CD4-positive, alpha-beta T cell (primary cell): Measurements from ENCODE around the gene GRM5. TPM values are rescaled to one million over a fixed set of nuclear protein-coding genes. Genes with fewer than 3 reads are reported as not detected.

Experiments
- ATAC-seq: fragments of 200-7000 bp; cut with Tn5 transposase; one replicate; pipeline ENCODE4 v1.10.0; 2022; ENCODE audit warnings: mild to moderate bottlenecking; ENCODE audit not compliant: poor library complexity
- CTCF ChIA-PET: fragments of 350-600 bp; sonication (Branson Sonifier 250); formaldehyde crosslinking; loops from one replicate; lab custom pipeline; 2021; ENCODE audit warnings: antibody characterized with exemption, inconsistent platforms; lab: Charles Lee
- POLR2A ChIA-PET: fragments of 350-600 bp; sonication (Branson Sonifier 250); formaldehyde crosslinking; loops from one replicate; lab custom pipeline; 2021; ENCODE audit warnings: antibody characterized with exemption, inconsistent platforms; lab: Charles Lee
- DNase-seq, 14 experiments: peaks; one replicate each; pipeline ENCODE4 v3.0.0-alpha.2; 2013 to 2020; ENCODE audit warnings: mixed read lengths in 2 of 14
- H3K27ac ChIP-seq, 2 donors: one replicate each; pipeline versions ENCODE4 v1.5.1 to v1.7.0; 2013; ENCODE audit warnings: low read length in 2 of 2, low read depth in 1 of 2, mild to moderate bottlenecking in 1 of 2
- H3K27me3 ChIP-seq, 2 experiments: 1 replicate in 1 of 2; 2 replicates in 1 of 2; pipeline versions ENCODE4 v1.6.1 to v1.7.0; 2013; ENCODE audit warnings: low read length in 2 of 2, control low read depth in 1 of 2, mild to moderate bottlenecking in 1 of 2, moderate library complexity in 1 of 2; ENCODE audit not compliant: insufficient read depth in 2 of 2, control insufficient read depth in 1 of 2
- H3K36me3 ChIP-seq: one replicate; pipeline ENCODE4 v1.6.1; 2013; ENCODE audit warnings: low read length, control low read depth; ENCODE audit not compliant: insufficient read depth
- H3K4me1 ChIP-seq: one replicate; pipeline ENCODE4 v1.6.1; 2013; ENCODE audit warnings: low read length, control low read depth; ENCODE audit not compliant: insufficient read depth
- H3K4me3 ChIP-seq: one replicate; pipeline ENCODE4 v1.5.1; 2013; ENCODE audit warnings: mild to moderate bottlenecking, low read length, moderate library complexity
- H3K9me3 ChIP-seq, 2 experiments: 1 replicate in 1 of 2; 2 replicates in 1 of 2; pipeline versions ENCODE4 v1.6.1 to v1.7.0; 2013; ENCODE audit warnings: low read length in 2 of 2, mild to moderate bottlenecking in 2 of 2, control low read depth in 1 of 2, moderate library complexity in 1 of 2; ENCODE audit not compliant: control insufficient read depth in 1 of 2, insufficient read depth in 1 of 2
- H3K27ac Mint-ChIP-seq: one replicate; pipeline ENCODE4 v1.8.0; 2020; ENCODE audit warnings: mixed read lengths
- H3K27me3 Mint-ChIP-seq: one replicate; pipeline ENCODE4 v1.8.0; 2021; ENCODE audit warnings: mixed read lengths
- H3K36me3 Mint-ChIP-seq: one replicate; pipeline ENCODE4 v1.8.0; 2021; ENCODE audit warnings: low read depth, mixed read lengths
- H3K4me1 Mint-ChIP-seq: one replicate; pipeline ENCODE4 v1.8.0; 2021; ENCODE audit warnings: low read depth, mixed read lengths
- H3K4me3 Mint-ChIP-seq: one replicate; pipeline ENCODE4 v1.8.0; 2020; ENCODE audit warnings: mild to moderate bottlenecking, mixed read lengths
- H3K9me3 Mint-ChIP-seq: one replicate; pipeline ENCODE4 v1.8.0; 2020; ENCODE audit warnings: mixed read lengths
- intact Hi-C, 2 experiments: fragments of 100-400 bp; cut with DNase I in 1 of 2; cut with micrococcal nuclease in 1 of 2; formaldehyde crosslinking; loops; one replicate each; pipeline versions ENCODE4 v1.15.1 to v1.9.0; 2023 to 2025; cut with DNase I, micrococcal nuclease
- total RNA-seq, 174 experiments: library from RNA in 2 of 174; stranded (reverse) in 2 of 174; gene quantifications; one replicate each; pipeline ENCODE4 v1.2.3 and lab custom pipeline; 2021 to 2026
- TF ChIP-seq, protein P1 (sequence below): fragments of 200-600 bp; IDR thresholded peaks from one replicate; pipeline ENCODE4 v1.8.0; 2022; ENCODE audit warnings: antibody characterized with exemption, mild to moderate bottlenecking

Gene GRM5
- total RNA-seq, 2 experiments from 2014 or later: not detected

DNA sequence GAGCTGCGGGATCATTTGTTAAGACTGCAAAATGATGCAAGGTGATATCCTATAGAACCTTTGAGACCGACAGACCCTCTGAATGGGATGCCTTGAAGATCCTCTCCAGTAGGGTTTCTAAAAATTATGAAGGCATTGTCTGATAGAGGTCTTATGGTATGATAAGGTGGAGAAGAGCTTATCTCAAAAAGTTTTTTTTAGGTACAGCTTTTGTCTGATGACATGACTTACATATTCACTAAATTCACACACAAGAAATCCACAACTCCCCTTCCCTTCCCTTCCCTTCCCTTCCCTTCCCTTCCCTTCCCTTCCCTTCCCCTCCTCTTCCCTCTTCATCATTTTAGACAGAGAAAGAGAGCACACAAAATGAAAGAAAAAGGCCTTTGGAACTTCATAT lies 609.8 kb downstream of the GRM5 start:
- H3K27me3 Mint-ChIP-seq: no peaks in the 10 kb centered on the region
- TF ChIP-seq, protein P1, sequence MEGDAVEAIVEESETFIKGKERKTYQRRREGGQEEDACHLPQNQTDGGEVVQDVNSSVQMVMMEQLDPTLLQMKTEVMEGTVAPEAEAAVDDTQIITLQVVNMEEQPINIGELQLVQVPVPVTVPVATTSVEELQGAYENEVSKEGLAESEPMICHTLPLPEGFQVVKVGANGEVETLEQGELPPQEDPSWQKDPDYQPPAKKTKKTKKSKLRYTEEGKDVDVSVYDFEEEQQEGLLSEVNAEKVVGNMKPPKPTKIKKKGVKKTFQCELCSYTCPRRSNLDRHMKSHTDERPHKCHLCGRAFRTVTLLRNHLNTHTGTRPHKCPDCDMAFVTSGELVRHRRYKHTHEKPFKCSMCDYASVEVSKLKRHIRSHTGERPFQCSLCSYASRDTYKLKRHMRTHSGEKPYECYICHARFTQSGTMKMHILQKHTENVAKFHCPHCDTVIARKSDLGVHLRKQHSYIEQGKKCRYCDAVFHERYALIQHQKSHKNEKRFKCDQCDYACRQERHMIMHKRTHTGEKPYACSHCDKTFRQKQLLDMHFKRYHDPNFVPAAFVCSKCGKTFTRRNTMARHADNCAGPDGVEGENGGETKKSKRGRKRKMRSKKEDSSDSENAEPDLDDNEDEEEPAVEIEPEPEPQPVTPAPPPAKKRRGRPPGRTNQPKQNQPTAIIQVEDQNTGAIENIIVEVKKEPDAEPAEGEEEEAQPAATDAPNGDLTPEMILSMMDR: no peak
- H3K4me3 ChIP-seq: no peak overlapping the region
- ATAC-seq (no peak), DNase-seq (no peak)
- intact Hi-C loops: no loop called here
- no peaks in the 10 kb centered on the region for H3K9me3 ChIP-seq
- H3K4me1 ChIP-seq: no peaks in the 10 kb centered on the region
- no peaks in the 10 kb centered on the region for H3K27me3 ChIP-seq
- H3K27ac Mint-ChIP-seq: no peak overlapping the region
- no peaks in the 10 kb centered on the region for H3K4me1 Mint-ChIP-seq
- H3K27ac ChIP-seq: no peak overlapping the region
- ChIA-PET POLR2A (no interaction called here), CTCF (no interaction called here)
- no peaks in the 10 kb centered on the region for H3K36me3 ChIP-seq
- no peak overlapping the region for H3K4me3 Mint-ChIP-seq
- H3K36me3 Mint-ChIP-seq: no peaks in the 10 kb centered on the region
- peaks cover 2% of the 10 kb centered on the region for H3K9me3 Mint-ChIP-seq

DNA sequence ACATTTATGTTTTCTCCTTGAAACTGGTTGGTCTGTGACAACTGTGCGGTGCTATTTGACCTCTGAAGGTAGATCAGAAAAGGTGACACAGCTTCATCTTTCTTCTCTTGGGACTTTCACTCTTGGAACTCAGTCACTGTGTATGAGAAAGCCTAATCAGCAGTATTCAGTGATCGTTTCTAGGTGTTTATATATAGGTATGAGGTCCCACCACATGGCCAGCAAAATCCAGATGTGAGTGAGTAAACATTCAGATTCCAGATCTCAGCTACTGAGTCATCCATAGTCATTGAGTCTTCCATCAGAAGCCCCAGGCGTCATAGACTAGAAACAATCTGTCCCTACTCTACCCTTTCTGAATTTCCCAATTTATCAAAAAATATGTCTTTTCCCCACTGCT lies 610.9 kb downstream of the GRM5 start:
- ChIA-PET CTCF (no interaction called here), POLR2A (no interaction called here)
- no peaks in the 10 kb centered on the region for H3K4me1 ChIP-seq
- Mint-ChIP-seq H3K36me3 (no peaks in the 10 kb centered on the region), H3K4me1 (no peaks in the 10 kb centered on the region), H3K4me3 (no peak overlapping the region), H3K27me3 (no peaks in the 10 kb centered on the region), H3K27ac (no peak overlapping the region), H3K9me3 (peaks cover 2% of the 10 kb centered on the region)
- H3K27ac ChIP-seq: no peak overlapping the region
- H3K27me3 ChIP-seq: no peaks in the 10 kb centered on the region
- TF ChIP-seq, protein P1: no peak
- peaks cover 0 to 1% of the 10 kb centered on the region in 2 experiments for H3K9me3 ChIP-seq
- DNase-seq: no peak
- ATAC-seq: no peak
- no peak overlapping the region for H3K4me3 ChIP-seq
- no peaks in the 10 kb centered on the region for H3K36me3 ChIP-seq
- intact Hi-C loops: no loop called here

Other genes with a start within 250 kb of the GRM5 start
- gene TYR, start 111.9 kb upstream of the GRM5 start, total RNA-seq: not detected